ENCODE data around the gene PSMB4.
"Not testable (repeated sequence)": the region's sequence is repeated elsewhere in the genome, so short reads cannot be mapped to it uniquely, and the experiment has no call there.

The PSMB4 gene

DNA sequence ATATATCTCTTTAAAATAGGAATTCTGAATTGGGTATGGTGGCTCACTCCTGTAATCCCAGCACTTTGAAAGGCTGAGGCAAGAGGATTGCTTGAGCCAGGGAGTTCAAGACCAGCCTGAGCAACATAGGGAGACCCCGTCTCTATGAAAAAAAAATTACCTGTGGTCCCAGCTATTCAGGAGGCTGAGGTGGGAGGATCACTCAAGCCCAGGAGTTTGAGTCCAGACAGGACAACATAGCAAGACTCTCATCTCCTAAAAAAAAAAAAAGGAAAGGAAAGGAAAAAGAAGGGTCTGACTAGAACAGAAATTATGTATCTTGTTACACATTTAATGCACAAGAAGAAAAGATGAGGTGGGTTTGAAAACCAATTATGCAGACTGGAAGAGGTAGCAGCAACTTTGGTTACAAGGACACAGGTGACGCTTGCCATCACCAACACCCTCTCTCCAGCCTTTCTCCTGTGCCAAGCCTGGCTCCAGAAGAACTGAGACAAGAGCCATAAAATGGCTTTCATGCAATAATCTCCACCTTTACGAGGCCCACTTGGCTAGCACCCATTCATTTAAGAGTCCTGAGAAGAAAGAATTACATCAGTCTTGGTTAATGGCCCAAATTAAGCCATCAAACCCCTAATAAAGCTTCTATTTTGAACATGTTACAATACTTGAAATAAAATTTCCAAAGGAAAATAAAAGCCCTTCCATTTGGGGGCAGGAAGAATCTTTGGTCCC, 22.1 kb upstream of the PSMB4 start:
- TF ChIP-seq, protein P1, sequence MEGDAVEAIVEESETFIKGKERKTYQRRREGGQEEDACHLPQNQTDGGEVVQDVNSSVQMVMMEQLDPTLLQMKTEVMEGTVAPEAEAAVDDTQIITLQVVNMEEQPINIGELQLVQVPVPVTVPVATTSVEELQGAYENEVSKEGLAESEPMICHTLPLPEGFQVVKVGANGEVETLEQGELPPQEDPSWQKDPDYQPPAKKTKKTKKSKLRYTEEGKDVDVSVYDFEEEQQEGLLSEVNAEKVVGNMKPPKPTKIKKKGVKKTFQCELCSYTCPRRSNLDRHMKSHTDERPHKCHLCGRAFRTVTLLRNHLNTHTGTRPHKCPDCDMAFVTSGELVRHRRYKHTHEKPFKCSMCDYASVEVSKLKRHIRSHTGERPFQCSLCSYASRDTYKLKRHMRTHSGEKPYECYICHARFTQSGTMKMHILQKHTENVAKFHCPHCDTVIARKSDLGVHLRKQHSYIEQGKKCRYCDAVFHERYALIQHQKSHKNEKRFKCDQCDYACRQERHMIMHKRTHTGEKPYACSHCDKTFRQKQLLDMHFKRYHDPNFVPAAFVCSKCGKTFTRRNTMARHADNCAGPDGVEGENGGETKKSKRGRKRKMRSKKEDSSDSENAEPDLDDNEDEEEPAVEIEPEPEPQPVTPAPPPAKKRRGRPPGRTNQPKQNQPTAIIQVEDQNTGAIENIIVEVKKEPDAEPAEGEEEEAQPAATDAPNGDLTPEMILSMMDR (IDR thresholded peaks at IDR 0.05; ENCODE audit: insufficient read depth, low read length, poor library complexity, severe bottlenecking) = no peak
- TF ChIP-seq EZH2phosphoT487 (conservative IDR thresholded peaks at IDR 0.05; ENCODE audit: low read length) = no peak
- Histone ChIP-seq H3K79me2 (ENCODE audit: insufficient read depth, low read length) (no peaks in the 10 kb centered on the region), H2AFZ (ENCODE audit: low read depth, low read length, severe bottlenecking) (no peak overlapping the region)

DNA sequence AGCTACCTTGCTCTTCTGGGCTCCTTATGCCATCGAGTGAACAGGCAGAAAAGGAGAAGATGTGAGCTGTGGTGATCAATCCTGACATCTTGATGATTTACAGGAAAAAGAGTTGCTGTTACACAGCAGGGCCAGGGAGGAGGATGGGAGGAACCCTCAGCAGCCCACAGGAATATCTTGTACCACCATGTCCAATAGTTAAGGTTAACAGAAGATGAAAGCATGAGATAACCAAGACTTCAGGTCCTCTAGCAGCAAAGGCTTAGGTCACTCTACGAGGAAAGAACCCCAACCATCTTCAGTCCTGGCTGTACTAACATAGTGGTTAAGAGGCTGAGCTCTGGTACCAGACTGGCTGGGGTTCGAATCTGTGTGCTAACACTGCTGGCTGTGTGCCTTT, 14.8 kb upstream of the PSMB4 start:
- no peaks in the 10 kb centered on the region for H3K9me2 ChIP-seq (replicated peaks; ENCODE audit: insufficient read depth, low read length)
- H2AFZ ChIP-seq (ENCODE audit: low read depth, low read length, severe bottlenecking) = no peak overlapping the region
- no peak for TF ChIP-seq EZH2phosphoT487 (conservative IDR thresholded peaks at IDR 0.05; ENCODE audit: low read length)
- TF ChIP-seq, protein P1 (IDR thresholded peaks at IDR 0.05; ENCODE audit: insufficient read depth, low read length, poor library complexity, severe bottlenecking) = no peak
- no peak overlapping the region for H3K27ac ChIP-seq (ENCODE audit: low read depth, low read length)
- H3K79me2 ChIP-seq (ENCODE audit: insufficient read depth, low read length) = no peaks in the 10 kb centered on the region
- no peaks in the 10 kb centered on the region for H4K20me1 ChIP-seq (ENCODE audit: low read depth, low read length)
- H3K36me3 ChIP-seq (ENCODE audit: low read length) = no peaks in the 10 kb centered on the region
- no peak overlapping the region for H3K9ac ChIP-seq (ENCODE audit: low read length)
- no peaks in the 10 kb centered on the region for H3K9me3 ChIP-seq (ENCODE audit: insufficient read depth, low read length)
- no peak overlapping the region for H3K4me3 ChIP-seq (ENCODE audit: insufficient read depth, low read length, poor library complexity, severe bottlenecking)
- no peak overlapping the region for H3K4me2 ChIP-seq (ENCODE audit: low read depth, low read length, poor library complexity, severe bottlenecking)
- H3F3A ChIP-seq (ENCODE audit: insufficient read depth) = no peaks in the 10 kb centered on the region
- H3K27me3 ChIP-seq (ENCODE audit: low read length) = no peaks in the 10 kb centered on the region

More for the DNA sequence above, 22.1 kb upstream of the PSMB4 start:
- Histone ChIP-seq H3K9me3 (ENCODE audit: insufficient read depth, low read length) (no peaks in the 10 kb centered on the region), H3K9ac (ENCODE audit: low read length) (no peak overlapping the region), H3K9me2 (replicated peaks; ENCODE audit: insufficient read depth, low read length) (no peaks in the 10 kb centered on the region), H3K4me2 (ENCODE audit: low read depth, low read length, poor library complexity, severe bottlenecking) (no peak overlapping the region), H3K36me3 (ENCODE audit: low read length) (no peaks in the 10 kb centered on the region), H3K4me3 (ENCODE audit: insufficient read depth, low read length, poor library complexity, severe bottlenecking) (no peak overlapping the region), H3F3A (ENCODE audit: insufficient read depth) (no peaks in the 10 kb centered on the region), H3K27ac (ENCODE audit: low read depth, low read length) (no peak overlapping the region), H3K27me3 (ENCODE audit: low read length) (no peaks in the 10 kb centered on the region), H4K20me1 (ENCODE audit: low read depth, low read length) (no peaks in the 10 kb centered on the region)

DNA sequence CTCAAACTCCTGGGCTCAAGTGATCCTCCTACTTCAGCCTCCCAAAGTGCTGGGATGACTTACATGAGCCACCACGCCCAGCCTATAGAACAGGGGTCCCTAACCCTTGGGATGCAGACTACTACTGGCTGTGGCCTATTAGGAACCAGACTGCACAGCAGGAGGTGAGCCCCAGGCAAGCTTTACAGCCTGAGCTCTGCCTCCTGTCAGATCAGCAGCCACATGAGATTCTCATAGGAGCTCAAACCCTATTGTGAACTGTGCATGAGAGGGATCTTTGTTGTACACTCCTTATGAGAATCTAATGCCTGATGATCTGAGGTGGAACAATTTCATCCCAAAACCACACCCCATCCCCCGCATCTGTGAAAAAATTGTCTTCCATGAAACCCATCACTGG, 13.4 kb upstream of the PSMB4 start:
- Histone ChIP-seq H3K9ac (ENCODE audit: low read length) (no peak overlapping the region), H4K20me1 (ENCODE audit: low read depth, low read length) (no peaks in the 10 kb centered on the region), H3K27me3 (ENCODE audit: low read length) (no peaks in the 10 kb centered on the region), H3K36me3 (ENCODE audit: low read length) (no peaks in the 10 kb centered on the region), H3K9me3 (ENCODE audit: insufficient read depth, low read length) (no peaks in the 10 kb centered on the region), H3F3A (ENCODE audit: insufficient read depth) (no peaks in the 10 kb centered on the region), H3K4me3 (ENCODE audit: insufficient read depth, low read length, poor library complexity, severe bottlenecking) (no peak overlapping the region), H3K4me2 (ENCODE audit: low read depth, low read length, poor library complexity, severe bottlenecking) (no peak overlapping the region), H3K9me2 (replicated peaks; ENCODE audit: insufficient read depth, low read length) (no peaks in the 10 kb centered on the region), H3K27ac (ENCODE audit: low read depth, low read length) (no peak overlapping the region), H3K79me2 (ENCODE audit: insufficient read depth, low read length) (no peaks in the 10 kb centered on the region), H2AFZ (ENCODE audit: low read depth, low read length, severe bottlenecking) (no peak overlapping the region)
- TF ChIP-seq, protein P1 (IDR thresholded peaks at IDR 0.05; ENCODE audit: insufficient read depth, low read length, poor library complexity, severe bottlenecking) = no peak
- TF ChIP-seq EZH2phosphoT487 (conservative IDR thresholded peaks at IDR 0.05; ENCODE audit: low read length) = no peak

DNA sequence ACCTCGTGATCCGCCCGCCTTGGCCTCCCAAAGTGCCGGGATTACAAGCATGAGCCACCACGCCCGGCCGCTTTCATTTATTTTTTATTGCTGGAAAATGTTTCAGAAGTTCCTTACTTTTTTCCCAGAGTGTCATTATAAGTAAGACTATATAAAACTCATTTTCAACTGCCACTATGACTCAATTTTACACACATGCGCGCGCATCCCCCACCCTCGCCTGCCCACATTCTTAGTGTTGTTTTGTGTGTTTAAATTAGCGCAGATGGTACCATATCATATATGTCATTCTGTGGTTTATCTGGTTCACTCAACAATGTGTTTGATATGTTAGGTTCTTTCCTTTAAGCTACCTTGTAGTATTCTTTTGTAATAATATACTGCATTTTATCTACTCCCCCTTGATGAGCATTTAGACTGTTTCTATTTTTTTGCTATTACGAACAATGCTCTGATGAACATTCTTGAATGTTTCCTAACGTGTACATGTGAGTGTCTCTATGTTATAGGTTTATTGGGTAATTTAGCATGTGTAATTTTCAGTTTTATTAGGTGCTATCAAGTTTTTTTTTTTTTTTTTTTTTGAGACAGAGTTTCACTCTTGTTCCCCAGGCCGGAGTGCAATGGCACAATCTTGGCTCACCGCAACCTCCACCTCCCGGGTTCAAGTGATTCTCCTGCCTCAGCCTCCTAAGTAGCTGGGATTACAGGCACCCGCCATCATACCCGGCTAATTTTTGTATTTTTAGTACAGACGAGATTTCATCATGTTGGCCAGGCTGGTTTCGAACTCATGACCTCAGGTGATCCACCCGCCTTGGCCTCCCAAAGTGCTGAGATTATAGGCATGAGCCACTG, 8.9 kb upstream of the PSMB4 start:
- H3K27ac ChIP-seq (ENCODE audit: low read depth, low read length); H3K4me3 ChIP-seq (ENCODE audit: insufficient read depth, low read length, poor library complexity, severe bottlenecking); H4K20me1 ChIP-seq (ENCODE audit: low read depth, low read length); H3K9ac ChIP-seq (ENCODE audit: low read length); H2AFZ ChIP-seq (ENCODE audit: low read depth, low read length, severe bottlenecking); H3K4me2 ChIP-seq (ENCODE audit: low read depth, low read length, poor library complexity, severe bottlenecking); H3K79me2 ChIP-seq (ENCODE audit: insufficient read depth, low read length); H3K9me2 ChIP-seq (replicated peaks; ENCODE audit: insufficient read depth, low read length); H3K36me3 ChIP-seq (ENCODE audit: low read length); H3F3A ChIP-seq (ENCODE audit: insufficient read depth); H3K27me3 ChIP-seq (ENCODE audit: low read length); H3K9me3 ChIP-seq (ENCODE audit: insufficient read depth, low read length): not testable (repeated sequence)

Measured in SU-DHL-6 (cell line).